Tibial nerve (tissue), 4 donors: ENCODE measurements around the gene GPRIN1. TPM values are rescaled to one million over a fixed set of nuclear protein-coding genes. Genes with fewer than 3 reads are reported as not detected.
A peak's percentile ranks its signal among the peaks of the same experiment; 100 is the strongest.

Source experiments
- DNase-seq, 2 donors: peaks; one replicate each; pipeline ENCODE4 v3.0.0-alpha.2; 2019; ENCODE audit warnings: low spot score in 2 of 2
- H3K27ac ChIP-seq, 4 donors: fragments of 200-600 bp; sonication (generic) in 3 of 4; one replicate each; pipeline ENCODE4 v1.5.1; 2017 to 2019; ENCODE audit warnings: mild to moderate bottlenecking in 1 of 4
- H3K27me3 ChIP-seq, 2 donors: fragments of 200-600 bp; sonication (generic) in 1 of 2; one replicate each; pipeline versions ENCODE4 v1.5.1 to v1.6.0; 2017 to 2019
- H3K36me3 ChIP-seq, 3 donors: fragments of 200-600 bp; sonication (generic); one replicate each; pipeline ENCODE4 v1.5.1; 2018 to 2019
- H3K4me1 ChIP-seq, 4 donors: fragments of 200-600 bp; sonication (generic) in 3 of 4; one replicate each; pipeline ENCODE4 v1.5.1; 2017 to 2019
- H3K4me3 ChIP-seq, 4 donors: fragments of 200-600 bp; sonication (generic) in 3 of 4; one replicate each; pipeline ENCODE4 v1.5.1; 2017 to 2019; ENCODE audit warnings: mild to moderate bottlenecking in 1 of 4, moderate library complexity in 1 of 4
- H3K9me3 ChIP-seq, 4 donors: fragments of 200-600 bp; sonication (generic) in 3 of 4; one replicate each; pipeline ENCODE4 v1.5.1; 2017 to 2019
- CTCF ChIP-seq, 5 experiments: fragments of 200-600 bp in 3 of 5; fragments of 450-650 bp in 2 of 5; sonication (generic) in 3 of 5; IDR thresholded peaks; one replicate each; pipeline ENCODE4 v1.5.1; 2016 to 2019; ENCODE audit warnings: antibody characterized with exemption in 5 of 5, mild to moderate bottlenecking in 3 of 5, moderate library complexity in 2 of 5
- EP300 ChIP-seq, 2 donors: sonication (generic); formaldehyde crosslinking; IDR thresholded peaks; one replicate each; pipeline ENCODE4 v1.6.1; 2017; ENCODE audit warnings: antibody characterized with exemption in 2 of 2, mild to moderate bottlenecking in 1 of 2
- POLR2A ChIP-seq, 2 donors: fragments of 450-650 bp; IDR thresholded peaks; one replicate each; pipeline ENCODE4 v1.6.1; 2017; ENCODE audit warnings: antibody characterized with exemption in 2 of 2, mild to moderate bottlenecking in 2 of 2, moderate library complexity in 2 of 2
- WGBS, 2 donors: methylation state at CpG; one replicate each; pipeline ENCODE4 v1.1.5; 2018; 5-methylcytosine and 5-hydroxymethylcytosine counted together
- total RNA-seq, 4 donors: library from RNA; depleted of rRNA; stranded (reverse); fragments of >200 nt; gene quantifications; one replicate each; pipeline ENCODE4 v1.1.0, GENCODE V29; 2016

GPRIN1 gene
- total RNA-seq, 4 donors from 2014 or later: 0.22 to 0.90 TPM; not detected in 2

GRCh38 chr5:176624142-176624541, 14.2 kb upstream of the GPRIN1 start:
- no peak for TF ChIP-seq POLR2A (IDR thresholded peaks at IDR 0.05)
- TF ChIP-seq CTCF (IDR thresholded peaks at IDR 0.05): no peak
- no peak for TF ChIP-seq EP300 (IDR thresholded peaks at IDR 0.05)
- Histone ChIP-seq H3K27me3 (peaks cover 0 to 98% of the 10 kb centered on the region in 2 donors), H3K4me1 (peaks cover 0 to 19% (median 9%) of the 10 kb centered on the region in 4 donors), H3K27ac (no peak overlapping the region), H3K9me3 (no peaks in the 10 kb centered on the region), H3K36me3 (no peaks in the 10 kb centered on the region), H3K4me3 (no peak overlapping the region)
- DNase-seq: no peak
- 75 to 82% methylated on average over 4 of the region's 4 CpGs for WGBS, 2 donors

- Histone ChIP-seq H3K36me3 (no peaks in the 10 kb centered on the region), H3K4me3 (no peak overlapping the region), H3K9me3 (no peaks in the 10 kb centered on the region), H3K27me3 (peaks cover 0 to 98% of the 10 kb centered on the region in 2 donors), H3K27ac (no peak overlapping the region), H3K4me1 (peaks cover 0 to 18% (median 10%) of the 10 kb centered on the region in 4 donors)
- DNase-seq: no peak
- WGBS, 2 donors: 64 to 68% methylated on average over 11 to 13 of the region's 13 CpGs
- TF ChIP-seq CTCF (IDR thresholded peaks at IDR 0.05): no peak
- TF ChIP-seq POLR2A (IDR thresholded peaks at IDR 0.05): no peak
- no peak for TF ChIP-seq EP300 (IDR thresholded peaks at IDR 0.05)
These were observed 11.7 kb upstream of the GPRIN1 start for GRCh38 chr5:176621661-176622079.

GRCh38 chr5:176620333-176620981, 10.5 kb upstream of the GPRIN1 start:
- H3K27me3 ChIP-seq: peaks cover 0 to 98% of the 10 kb centered on the region in 2 donors
- WGBS, 2 donors: 2 to 6% methylated on average over 31 to 32 of the region's 32 CpGs
- DNase-seq: peak in 1 of 2 donors; percentile 14
- no peaks in the 10 kb centered on the region for H3K36me3 ChIP-seq
- H3K4me3 ChIP-seq: no peak overlapping the region
- peaks cover 0 to 18% (median 10%) of the 10 kb centered on the region in 4 donors for H3K4me1 ChIP-seq
- TF ChIP-seq EP300 (IDR thresholded peaks at IDR 0.05): no peak
- no peak for TF ChIP-seq CTCF (IDR thresholded peaks at IDR 0.05)
- no peak for TF ChIP-seq POLR2A (IDR thresholded peaks at IDR 0.05)
- H3K9me3 ChIP-seq: no peaks in the 10 kb centered on the region
- no peak overlapping the region for H3K27ac ChIP-seq

GRCh38 chr5:176619569-176620332, 9.8 kb upstream of the GPRIN1 start:
- no peaks in the 10 kb centered on the region for H3K36me3 ChIP-seq
- no peak overlapping the region for H3K27ac ChIP-seq
- H3K27me3 ChIP-seq: peaks cover 0 to 98% of the 10 kb centered on the region in 2 donors
- TF ChIP-seq POLR2A (IDR thresholded peaks at IDR 0.05): no peak
- TF ChIP-seq EP300 (IDR thresholded peaks at IDR 0.05): no peak
- TF ChIP-seq CTCF (IDR thresholded peaks at IDR 0.05): no peak
- WGBS, 2 donors: 11% methylated on average over 29 to 41 of the region's 59 CpGs
- H3K9me3 ChIP-seq: no peaks in the 10 kb centered on the region
- H3K4me1 ChIP-seq: peaks cover 0 to 18% (median 10%) of the 10 kb centered on the region in 4 donors
- DNase-seq: no peak
- H3K4me3 ChIP-seq: no peak overlapping the region

- DNase-seq: no peak
- 1 to 2% methylated on average over 16 to 24 of the region's 31 CpGs for WGBS, 2 donors
- TF ChIP-seq CTCF (IDR thresholded peaks at IDR 0.05) (peak in 2 of 5 experiments; percentile 6 to 30), POLR2A (IDR thresholded peaks at IDR 0.05) (no peak), EP300 (IDR thresholded peaks at IDR 0.05) (no peak)
- Histone ChIP-seq H3K36me3 (no peaks in the 10 kb centered on the region), H3K4me1 (peaks cover 0 to 21% (median 10%) of the 10 kb centered on the region in 4 donors), H3K27ac (no peak overlapping the region), H3K9me3 (no peaks in the 10 kb centered on the region), H3K27me3 (peaks cover 0 to 93% of the 10 kb centered on the region in 2 donors), H3K4me3 (no peak overlapping the region)
These were observed 9.2 kb upstream of the GPRIN1 start for GRCh38 chr5:176619203-176619568.
